Hematopoietic multipotent progenitor cell treated with erythropoietin and hydrocortisone succinate and interleukin-3 and kit ligand, for 4 days (in vitro differentiated cells): Measurements from ENCODE around the gene PDE4D.
A peak's percentile ranks its signal among the peaks of the same experiment; 100 is the strongest.
"Not testable (repeated sequence)": the region's sequence is repeated elsewhere in the genome, so short reads cannot be mapped to it uniquely, and the experiment has no call there.

Source experiments
- DNase-seq: peaks from one replicate; pipeline ENCODE4 v3.0.0-alpha.2; 2015

Gene PDE4D

GRCh38 chr5:59693492-59694309, 199.8 kb downstream of the PDE4D start:
- DNase-seq, result no peak

DNA sequence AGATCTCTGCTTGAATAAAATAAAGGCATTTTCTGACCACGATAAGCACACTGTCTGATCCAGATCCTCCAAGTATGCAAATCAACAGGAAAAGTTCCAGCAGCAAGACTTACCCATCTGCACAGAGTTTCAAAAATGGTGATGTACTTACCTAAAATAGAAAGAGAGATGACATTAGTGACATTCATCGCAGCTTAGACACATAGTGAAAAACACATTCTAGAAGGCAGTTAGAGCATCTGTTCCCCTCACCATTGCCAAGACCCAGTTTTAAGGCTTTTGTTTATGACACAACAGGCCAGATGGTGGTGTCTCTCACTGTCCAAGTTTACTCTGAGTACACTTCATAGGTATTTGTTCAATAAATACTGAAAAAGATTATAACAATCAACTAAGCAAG, 207.7 kb downstream of the PDE4D start:
- DNase-seq, result no peak

DNA sequence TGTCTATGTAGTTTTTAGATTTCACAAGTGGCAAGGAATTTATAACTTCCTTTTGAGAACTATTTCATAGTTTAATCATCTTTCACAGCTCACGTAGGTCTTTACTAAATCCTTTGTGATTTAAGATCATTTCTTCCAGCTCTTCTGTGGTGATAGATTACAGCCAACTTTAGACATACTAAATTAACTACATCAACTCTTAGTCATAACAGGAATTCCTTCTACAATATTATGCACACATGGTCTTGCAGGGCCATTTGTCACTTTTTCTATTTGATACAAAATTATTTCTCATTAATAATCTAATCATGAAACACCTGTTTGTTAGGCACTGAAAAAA, 208.4 kb downstream of the PDE4D start:
- no peak for DNase-seq

DNA sequence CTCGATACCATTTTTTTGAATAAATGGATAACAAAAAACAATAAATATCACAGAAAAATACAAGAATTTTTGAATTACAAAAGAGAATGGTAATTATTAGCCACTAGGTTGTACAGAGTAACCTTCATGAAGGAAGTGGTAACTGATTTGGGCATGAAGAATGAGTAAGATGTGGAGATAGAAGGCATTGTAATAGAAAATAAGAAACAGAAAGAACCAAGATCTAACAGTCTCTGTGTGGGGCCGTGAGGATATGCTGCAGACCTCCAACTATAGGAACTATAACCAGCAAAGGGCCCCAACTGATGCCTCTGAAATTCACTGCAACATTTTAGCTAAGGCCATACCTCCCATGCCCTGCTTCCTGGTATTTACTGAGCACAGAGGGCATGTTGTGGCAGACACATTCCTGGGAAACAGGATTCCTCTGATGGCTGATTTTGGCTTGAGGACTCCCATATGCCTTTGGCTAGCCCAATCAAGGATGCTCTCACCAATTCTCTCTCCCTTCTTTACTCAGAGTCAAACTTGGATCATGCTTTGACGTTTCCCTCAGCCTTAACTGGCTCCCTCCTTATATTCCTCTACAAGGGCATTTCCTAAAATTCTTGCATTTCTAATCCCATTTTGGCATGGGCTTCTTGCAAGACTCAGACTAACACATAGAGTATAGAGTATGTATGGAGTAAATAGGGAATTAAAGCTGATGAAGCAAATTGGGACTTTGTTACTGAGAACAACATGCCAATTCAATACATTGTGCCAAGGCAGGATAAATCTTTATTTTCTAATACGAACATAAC, 208.9 kb downstream of the PDE4D start:
- no peak for DNase-seq

DNA sequence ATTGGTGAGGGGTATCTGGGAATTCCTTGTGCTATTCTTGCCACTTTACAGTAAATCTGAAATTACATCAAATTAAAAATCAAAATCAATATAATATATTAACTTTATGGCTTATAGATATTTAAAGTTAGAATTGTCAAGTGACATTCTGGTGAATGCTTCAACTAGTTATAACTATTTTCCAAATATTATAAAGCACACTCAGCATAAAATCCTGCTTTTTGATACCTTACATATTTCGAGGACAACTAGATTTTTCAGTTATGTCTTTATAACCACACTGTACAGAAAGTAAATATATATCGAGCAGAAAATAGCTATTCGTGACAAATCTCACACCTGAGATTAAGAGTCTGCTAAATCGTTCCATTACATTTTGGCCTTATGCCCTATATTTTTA, 210.2 kb downstream of the PDE4D start:
- DNase-seq, result no peak

GRCh38 chr5:59682542-59682941, 211.0 kb downstream of the PDE4D start:
- DNase-seq, result no peak

DNA sequence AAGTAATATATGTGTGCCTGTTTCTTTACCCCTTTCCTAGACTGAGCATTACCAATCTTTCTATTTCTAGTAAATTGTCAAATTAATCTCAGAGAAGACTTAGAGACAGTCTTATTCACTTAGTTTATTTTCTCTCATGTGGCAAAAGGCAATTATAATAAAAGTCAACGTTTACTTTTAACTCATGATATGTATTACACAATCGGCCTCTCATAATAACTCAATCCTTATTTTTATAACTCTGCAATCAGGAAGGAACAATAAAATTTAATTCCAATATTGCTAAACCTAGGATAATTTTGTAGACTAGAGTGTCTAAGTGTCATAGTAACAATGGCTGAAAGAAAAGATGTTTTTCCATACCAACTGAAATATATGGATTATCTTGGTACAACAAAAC, 214.6 kb downstream of the PDE4D start:
- DNase-seq, result no peak

DNA sequence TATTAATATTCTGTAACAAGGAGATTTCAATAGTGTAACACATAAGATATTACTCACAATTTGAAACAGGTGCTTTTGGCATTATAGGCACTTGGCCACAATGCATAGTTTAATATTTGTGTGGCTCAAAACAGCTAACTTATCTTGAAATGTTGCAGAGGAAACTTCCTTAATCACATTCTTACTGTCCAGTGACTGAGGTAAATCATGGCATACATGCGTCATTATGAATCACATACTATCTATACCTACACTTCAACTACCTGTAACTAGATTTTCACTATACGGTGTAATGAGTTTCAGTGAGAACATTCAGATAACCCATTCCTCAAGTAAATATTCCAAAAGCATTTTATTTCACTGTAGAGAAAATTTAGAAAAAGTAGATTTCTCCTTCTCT, 218.8 kb downstream of the PDE4D start:
- no peak for DNase-seq

DNA sequence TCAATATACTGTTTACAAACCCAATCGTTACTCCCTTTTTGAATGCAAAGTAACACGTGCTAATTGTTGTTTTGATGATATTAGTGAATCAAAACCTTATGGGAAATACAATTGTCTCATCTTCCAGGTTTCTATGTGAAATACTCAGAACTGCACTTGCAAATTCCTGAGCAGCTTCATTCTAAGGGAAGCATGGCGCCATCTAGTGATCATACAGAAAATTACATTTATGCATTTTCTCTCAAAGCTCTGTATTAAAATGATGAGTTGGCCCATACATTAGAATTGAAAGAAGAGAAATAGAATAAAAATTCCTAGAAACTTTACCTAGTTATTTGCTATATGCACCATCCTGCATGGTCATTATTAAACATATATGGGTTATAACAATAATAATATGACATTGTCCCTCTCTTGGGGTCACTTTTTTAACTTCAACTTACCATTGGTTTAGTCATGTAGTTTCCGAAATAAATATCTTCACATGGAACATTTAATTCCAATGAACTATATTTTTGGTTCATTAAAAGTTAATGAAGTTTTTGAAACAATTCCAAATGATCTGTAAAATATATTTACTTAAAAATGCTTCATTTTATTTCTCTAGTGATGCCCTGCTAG, 220.0 kb downstream of the PDE4D start:
- DNase-seq, result peak; percentile 77

DNA sequence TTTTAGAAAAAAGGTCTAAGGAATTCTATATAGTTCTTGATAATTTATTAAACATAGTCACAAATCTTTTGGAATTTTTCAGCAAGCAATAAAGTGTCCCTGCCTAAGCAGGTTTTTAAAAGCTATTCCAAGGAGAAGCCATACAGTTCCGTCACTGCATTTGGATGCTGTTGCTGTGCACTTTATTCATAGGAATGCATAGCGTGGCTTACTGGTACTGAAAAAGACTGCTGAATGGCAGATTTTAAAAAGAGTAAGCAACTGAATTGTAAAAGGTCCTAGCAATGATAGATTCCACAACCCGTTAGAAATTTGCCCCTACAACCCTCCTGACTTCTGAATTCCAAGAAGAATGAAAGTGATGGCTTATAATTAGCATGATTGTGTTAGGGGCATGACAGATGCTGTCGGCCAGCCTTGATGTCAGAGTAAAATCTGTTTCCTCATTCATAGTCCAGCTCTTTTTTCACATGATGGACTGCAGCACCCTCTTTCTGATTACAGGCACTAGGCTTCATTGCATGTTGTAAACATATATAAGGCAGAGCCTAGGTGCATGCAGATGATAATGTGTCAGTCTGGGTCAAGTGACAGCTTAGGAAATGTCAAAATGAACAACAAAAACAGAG, 227.0 kb downstream of the PDE4D start:
- no peak for DNase-seq

- not testable (repeated sequence) for DNase-seq
Measured at GRCh38 chr5:59665832-59666203, 227.7 kb downstream of the PDE4D start.

DNA sequence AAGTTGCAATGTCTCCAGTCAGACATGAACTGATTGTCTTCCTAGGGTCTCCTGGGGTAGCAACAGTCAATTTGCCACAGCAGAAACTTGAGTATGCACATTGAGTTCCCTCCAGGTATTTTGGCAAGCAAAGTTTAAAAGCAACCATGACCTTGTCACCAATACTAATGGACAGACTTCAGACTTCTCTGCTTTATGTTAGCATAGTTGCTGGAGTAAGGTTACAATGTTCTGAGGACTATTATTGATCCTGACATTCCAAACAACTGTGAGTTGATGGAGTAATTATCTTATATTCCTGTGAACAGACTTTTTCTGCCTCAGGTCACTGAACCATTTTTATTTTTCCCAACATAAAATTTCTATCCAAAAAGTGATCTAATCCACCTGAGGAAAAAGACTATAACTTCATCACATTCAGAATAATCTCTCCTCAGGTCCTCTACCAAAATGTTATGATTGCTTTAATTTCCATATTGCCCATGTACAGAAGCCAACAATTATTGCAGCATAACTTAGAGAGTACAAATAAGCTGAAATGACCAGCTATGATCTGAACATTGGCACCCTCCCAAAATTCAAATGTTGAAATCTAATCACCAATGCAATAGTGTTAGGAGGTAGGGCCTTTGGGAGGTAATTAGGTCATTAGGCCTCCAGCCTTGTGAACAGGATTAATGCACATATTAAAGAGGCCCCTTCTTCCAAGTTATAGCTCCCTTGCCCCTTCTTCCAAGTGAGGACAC, 228.3 kb downstream of the PDE4D start:
- peak; percentile 19 for DNase-seq

- DNase-seq, result peak; percentile 19
Measured at GRCh38 chr5:59661954-59662615, 231.4 kb downstream of the PDE4D start.

DNA sequence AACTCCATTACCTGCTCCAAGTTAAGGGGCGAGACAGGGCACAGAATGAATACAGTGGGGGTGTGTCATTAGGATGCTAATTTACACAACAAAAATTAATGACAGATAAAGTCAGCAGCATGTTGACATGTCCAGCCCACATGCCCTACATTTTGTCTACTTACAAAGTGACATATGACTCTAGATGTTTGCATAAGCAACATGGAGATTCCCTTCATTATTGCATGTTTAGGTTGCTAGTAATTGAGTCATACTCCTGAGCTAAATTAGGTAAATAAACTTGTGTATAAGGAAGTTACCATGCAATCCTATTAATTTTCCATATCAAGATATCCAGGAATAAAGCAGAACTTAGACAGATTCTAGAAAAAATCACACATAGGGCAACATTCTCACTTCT, 232.2 kb downstream of the PDE4D start:
- DNase-seq, result no peak

DNA sequence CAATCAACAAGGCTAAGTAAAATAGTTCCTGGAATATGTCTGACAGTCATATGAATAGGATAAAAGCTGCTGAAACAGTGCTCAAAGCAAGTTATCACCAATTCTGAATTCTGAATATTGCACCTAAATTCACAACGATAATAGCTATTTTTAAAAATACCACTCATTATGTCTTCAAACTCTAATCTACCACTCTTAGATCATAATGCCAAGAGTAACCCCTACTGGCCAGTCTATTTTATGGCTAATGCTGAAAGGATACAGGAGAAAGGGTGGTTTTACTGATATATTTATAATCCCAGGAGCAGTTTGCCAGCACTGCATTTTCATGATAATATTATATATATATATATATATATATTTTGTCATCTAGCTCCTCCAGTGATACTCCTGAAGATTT, 232.8 kb downstream of the PDE4D start:
- DNase-seq, result peak; percentile 78

DNA sequence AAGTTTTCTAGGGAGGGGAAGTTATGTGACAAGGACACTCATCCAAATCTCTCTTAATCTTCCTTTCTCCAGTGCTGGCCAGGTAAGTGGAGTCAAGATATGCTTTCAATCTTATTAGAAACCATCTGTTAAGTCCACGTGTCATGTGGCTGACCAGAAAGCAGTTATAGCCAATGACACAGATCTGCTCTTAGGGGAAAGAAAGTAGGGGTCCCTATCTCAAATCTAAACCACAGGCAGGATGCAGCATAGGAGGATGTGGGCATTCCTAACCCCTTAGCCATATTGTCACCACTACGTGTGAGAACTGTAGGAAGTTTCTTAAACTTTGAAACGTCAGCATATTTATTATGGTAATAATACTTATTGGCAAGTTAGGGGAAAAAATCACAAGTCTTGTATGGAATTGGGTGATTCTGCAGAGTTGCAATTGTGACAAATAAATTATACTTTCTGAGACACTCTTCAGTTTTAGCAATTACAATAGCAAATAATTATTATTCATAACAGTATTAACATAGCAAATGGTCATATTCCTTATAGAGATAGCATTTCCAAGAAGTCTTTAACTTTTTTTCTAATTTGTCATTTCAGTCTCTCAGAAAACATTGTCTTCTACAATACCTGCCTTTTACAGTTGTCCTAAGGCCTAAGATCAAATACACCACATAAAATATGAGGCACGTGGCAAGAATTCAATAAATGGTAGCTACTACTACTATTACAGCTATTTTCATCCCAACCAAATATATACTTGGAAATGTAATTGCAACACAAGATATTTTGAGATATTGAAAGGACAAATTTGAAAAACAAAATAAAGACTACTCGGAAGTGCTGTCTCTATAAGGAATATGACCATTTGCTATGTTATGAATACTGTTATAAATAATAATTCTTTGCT, 236.9 kb downstream of the PDE4D start:
- peak; percentile 86 for DNase-seq

GRCh38 chr5:59655693-59656309, 237.7 kb downstream of the PDE4D start:
- DNase-seq, result no peak

DNA sequence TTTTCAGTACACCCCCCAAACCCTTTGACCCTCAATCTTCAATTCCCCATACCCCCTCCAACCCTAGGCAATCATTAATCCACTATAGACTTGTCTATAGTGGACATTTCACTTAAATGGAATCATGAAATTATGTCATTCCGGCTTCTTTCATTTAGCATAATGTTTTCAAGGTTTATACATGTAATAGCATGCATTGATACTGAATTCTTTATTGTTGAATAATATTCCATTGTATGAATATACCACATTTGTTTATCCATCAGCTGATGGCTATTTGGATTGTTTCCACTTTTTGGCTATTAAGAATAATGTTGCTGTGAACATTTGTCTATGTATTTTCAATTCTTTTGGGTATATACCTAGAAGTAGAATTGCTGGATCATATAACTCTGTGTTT, 238.8 kb downstream of the PDE4D start:
- DNase-seq, result no peak

DNA sequence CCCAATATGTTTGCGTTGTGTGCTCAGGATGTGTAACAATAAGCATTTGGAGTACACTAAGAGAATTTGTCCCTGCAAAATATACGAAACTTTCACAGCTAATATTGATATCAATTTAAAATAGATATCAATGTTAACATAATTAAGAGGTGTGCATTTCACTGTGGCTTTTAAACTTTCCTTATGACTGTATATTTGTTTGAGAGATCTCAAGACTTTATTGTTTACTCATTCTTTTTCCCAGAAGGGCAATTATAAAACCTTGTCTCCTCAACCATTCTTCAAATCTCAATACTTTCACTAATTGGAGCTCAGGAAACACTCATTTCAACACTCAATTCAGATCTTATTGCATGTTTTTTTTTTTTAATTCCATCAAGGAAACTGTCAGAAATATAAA, 241.1 kb downstream of the PDE4D start:
- no peak for DNase-seq
